NCI-H2029 treated with DMSO at 0.1 percent for 48 hours (cell line): Measurements from ENCODE around the gene VEGFC.

ENCODE experiments used
- DNase-seq: peaks from one replicate; lab custom pipeline; 2025; lab: John Stamatoyannopoulos, UW

The VEGFC gene, protein sequence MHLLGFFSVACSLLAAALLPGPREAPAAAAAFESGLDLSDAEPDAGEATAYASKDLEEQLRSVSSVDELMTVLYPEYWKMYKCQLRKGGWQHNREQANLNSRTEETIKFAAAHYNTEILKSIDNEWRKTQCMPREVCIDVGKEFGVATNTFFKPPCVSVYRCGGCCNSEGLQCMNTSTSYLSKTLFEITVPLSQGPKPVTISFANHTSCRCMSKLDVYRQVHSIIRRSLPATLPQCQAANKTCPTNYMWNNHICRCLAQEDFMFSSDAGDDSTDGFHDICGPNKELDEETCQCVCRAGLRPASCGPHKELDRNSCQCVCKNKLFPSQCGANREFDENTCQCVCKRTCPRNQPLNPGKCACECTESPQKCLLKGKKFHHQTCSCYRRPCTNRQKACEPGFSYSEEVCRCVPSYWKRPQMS

GRCh38 chr4:176792326-176793059, at the start of gene VEGFC:
Gene VEGFC, minus strand, starts transcription at chr4:176792922. Its CDS starts 611 bp downstream, at chr4:176792311.
- DNase-seq: no peak

DNA sequence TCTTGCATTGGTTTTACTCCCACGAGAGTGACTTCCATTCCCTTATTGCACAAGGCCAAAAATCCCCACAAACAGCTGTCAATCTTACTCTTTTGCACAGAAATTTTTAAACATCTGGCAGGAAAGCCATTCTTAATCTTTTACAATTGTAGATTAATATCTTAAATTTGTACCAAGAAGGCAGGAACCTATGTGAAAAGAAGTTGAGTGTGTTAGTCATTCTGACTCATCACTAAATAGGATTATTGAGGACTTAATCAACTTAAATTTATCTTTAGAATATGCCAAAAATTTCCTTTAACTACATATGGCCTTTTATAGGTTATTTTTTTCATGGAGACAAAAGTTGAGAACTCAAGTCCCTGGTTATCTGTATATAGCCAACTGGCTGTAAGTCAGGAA, 49.0 kb upstream of the VEGFC start:
- no peak for DNase-seq

- no peak for DNase-seq
Observed at GRCh38 chr4:176840166-176840565, 47.4 kb upstream of the VEGFC start.

DNA sequence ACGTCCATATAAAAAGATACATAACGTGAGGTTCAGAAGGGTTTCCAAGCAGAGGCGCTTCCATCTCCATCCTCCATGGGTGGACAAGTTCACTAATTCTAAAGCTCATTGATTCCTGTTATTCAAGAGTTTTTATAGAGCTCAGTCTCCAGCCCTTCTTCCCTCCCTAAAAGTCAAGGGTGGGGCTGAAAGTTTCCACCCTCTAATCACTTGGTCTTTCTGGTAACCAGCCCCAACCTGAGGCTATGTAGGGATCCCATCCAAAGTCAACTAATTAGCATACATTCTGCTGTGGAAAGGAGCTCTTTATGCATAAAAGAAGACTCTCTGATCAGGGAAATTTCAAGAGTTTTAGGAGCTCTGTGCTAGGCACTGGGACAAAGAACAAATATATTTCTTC, 46.9 kb upstream of the VEGFC start:
- no peak for DNase-seq

DNA sequence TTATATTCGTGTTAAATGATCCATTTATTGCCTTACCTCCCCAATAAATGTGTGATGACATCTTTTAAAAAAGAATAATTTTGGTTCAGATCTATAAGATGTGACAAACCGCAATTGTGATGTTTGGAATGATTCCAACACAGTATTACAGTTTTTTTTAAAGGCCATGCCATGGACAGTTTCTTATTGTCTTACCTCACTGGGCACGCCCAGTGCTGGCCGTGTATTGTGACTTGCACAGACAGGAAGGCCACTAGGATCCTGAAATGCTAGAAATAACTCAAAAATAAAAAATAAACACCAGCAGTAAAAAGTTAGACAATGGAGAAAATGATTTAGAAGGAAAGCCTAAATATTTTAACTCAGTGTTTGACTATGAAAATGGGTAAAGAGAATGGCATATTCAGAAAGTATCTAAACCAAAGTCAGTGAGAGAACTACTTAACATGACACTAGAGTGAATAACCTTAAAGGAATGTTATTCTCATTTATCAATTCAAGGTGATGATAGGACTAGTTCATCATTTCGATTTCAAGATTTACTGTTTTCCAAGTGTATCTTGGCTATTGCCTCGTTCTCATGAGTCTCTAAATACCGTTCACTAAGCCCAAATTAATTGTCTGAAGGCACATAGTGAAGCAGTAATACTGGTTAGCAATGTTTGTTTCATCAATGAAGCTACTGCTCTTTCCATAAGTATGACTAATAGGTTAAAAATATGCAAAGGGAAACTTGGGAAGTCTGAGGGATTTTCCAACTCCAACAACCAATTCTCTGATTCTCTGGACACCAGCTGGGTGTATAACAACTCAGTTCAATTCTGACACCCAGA, 46.1 kb upstream of the VEGFC start:
- DNase-seq: no peak

- no peak for DNase-seq
Observed at GRCh38 chr4:176837169-176837895, 44.6 kb upstream of the VEGFC start.

DNA sequence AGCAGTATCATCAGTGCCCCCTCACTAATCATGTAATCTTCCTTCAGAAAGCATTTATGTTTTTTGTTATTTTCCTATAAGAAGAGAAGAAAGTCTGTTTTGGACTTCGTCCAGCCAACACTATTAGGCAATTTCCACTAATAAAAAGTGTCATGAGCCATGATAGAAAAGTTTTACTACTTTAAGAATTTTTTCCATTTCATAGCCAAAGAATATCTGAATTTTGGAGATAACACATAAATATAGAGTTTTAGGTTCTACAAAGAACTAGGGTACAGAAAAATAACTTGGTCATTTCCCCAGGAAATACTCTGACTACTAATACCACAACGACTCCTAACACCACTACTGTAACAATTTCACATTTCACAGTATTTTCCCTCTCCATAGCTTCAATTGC, 41.8 kb upstream of the VEGFC start:
- no peak for DNase-seq

DNA sequence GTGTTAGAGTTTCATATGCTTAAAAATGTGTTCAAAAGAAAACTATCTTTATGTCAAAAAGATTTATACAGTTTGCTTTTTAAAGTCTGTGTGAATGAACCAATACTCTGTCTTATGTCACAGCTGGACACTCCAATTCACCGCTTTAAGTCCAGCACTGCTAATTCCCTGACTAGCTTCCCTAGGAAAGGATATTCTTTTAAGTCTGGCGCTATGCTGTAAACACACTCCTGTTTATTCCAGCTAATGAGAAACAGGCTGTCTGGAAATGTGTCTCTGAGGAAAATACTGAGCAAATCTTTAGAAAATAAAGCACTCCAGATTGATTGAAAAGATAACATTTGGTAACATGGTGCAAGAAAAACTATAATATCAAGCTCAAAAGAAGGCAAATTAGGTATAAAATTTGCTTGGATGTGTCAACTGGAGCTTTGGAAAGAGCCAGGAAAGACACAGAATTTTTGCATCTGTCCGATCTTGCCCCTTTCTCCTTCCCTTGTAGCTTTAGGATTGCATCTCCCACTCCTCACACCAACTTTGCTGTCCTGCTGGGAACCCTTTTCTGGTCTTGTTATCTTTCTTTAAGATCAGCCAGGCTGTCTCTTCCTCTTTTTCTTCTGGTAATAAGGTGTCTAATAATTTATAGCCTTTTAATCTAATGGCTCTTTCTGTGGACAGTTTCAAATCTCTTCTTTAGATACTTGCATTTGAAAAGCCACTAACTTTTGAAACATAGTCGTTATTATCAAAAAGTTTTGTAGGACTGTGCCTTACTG, 40.9 kb upstream of the VEGFC start:
- DNase-seq: no peak

DNA sequence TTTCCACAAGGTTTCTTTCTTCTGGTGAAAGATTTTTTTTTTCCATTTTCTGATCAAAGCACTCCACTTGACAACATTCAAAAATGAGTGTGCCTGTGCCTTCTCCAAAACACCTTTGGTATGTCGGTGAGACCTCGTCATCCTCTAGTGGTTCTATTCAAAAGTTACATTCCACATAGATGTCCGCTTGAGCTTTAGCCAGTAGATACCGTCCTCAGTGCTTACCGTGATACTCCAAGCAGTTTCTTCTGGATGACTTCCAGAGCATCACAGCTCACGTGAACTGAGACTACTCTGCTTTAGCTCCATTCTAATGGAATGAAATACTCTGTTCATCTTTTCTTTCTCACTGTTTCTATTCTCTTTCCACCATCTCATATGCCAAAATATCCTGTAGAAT, 38.2 kb upstream of the VEGFC start:
- no peak for DNase-seq

GRCh38 chr4:176825586-176825985, 32.9 kb upstream of the VEGFC start:
- no peak for DNase-seq

GRCh38 chr4:176824645-176825366, 32.1 kb upstream of the VEGFC start:
- DNase-seq: no peak

DNA sequence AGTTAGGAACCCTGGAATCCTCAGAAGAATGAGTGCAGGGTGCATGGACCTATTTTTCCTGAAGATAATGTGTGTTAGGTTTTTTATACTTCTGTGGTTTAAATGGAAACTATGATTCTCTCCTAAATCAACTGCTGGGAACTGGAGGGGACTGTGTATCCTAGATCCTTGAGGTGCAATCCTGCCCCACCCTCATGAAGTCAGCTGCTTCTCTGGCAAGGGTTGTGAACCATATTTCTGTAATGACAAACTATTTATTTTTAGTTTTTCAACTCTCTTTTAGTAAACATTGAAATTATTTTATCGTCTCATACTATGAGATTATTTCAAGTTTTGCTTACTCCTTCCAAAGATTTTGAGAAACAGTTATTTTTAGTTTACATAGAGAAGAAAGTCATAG, 25.8 kb upstream of the VEGFC start:
- no peak for DNase-seq

- no peak for DNase-seq
Observed at GRCh38 chr4:176817204-176817603, 24.5 kb upstream of the VEGFC start.

DNA sequence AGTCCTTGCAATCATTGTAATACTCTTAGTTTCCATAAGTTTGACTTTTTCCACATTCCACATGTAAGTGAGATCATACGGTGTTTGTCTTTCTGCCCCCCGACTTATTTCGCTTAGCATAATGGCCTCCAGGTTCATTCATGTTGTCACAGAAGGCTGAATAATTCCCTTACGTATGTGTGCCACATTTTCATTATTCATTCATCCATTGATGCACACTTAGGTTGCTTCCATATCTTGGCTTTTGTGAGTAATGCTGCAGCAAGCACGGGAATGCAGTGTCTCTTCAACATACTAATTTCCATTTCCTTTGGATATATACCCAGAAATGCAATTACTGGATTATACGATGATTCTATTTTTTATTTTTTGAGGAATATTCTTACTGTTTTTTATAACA, 22.0 kb upstream of the VEGFC start:
- no peak for DNase-seq

- DNase-seq: no peak
Observed at GRCh38 chr4:176810481-176811249, 17.9 kb upstream of the VEGFC start.

DNA sequence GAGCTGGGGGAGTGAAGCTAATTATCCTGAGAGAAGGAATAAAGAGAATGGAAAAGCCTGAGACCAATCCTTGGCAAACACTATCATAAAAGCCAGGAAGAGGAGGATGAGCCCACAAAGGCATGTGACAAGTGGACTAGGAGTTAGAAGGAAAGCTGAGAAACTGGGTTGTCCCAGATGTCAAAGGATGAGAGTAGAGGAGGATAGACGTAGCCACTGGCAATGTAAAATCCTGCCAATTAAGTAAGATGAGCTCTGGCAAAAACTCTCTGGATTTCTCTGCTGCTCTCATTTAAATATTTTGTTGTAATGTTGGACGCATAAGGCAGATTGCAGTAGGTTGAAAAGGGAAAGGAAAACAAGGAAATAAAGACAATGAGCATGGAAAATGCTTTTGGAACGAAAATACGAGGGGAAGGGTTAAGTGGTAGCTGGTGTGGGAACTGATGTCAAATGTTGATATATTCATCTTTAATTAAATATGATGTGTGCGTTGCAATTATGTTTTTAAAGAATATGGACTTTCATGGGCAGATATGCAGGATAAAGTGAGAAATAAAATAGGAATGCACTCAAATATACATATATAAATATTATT, 14.2 kb upstream of the VEGFC start:
- DNase-seq: no peak

DNA sequence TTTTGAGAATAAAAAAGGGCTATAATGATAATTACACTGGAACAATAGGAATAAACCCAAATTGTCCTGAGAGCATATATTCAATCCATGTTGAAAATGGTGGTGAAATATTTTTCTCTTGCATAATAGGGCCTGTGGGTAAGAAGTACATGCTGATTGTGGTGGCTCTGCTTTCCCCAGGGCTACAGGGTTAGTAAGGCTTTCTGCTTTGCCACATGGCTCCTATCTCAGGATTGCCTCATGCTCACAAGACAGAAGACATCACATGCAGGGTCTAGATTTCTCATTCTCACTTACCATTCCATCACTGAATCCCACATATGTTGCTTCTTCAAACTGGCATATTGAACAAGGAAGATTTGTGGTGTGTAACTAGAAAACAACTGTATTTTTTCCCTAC, 12.4 kb upstream of the VEGFC start:
- DNase-seq: no peak

DNA sequence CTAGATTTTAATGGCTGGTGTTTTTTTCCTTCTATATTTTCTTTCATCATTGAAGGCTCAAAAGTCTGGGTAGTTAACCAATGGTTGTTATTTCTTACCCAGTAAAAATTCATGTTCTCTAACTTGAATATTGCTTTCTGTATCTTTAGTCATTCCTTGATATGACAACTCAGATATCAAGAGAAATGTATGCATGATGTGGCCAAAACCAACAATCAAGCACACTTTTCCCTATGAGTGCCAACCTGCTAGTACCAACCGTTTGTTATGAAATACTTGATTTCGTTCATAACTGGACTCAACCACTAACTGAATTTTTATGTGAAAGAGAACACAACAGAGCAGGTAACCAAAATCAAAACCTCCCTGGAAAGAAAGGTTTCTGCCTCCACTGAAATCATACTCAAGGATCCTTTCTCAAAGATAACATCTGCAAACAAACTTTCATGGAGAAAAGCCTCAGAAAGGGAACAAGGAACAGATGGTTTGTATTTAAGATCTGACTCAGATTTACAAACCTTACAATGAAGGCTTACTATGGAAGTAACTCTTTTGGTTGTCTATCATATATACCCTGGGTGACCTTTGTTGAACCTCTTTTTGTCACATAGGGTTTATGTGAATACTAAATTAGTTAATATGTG, 8.3 kb upstream of the VEGFC start:
- DNase-seq: no peak

DNA sequence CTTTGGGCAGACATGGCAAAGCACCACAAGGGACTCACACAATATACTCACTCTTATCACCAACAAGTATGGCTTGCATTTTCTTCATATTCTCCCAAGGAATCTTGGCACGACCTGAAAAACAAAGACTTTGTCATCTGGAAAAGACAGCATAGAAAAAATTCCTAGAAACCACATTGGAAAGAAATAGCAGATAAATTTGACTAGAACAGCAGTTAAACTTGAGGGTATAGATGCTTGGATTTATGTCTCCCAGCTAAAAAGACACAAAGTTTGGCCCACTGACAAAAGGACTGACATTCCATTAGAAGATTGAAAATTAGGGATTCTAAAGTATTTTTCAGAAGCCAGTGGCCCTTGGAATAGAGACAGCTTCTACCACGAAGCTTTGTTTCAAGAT, 6.9 kb upstream of the VEGFC start:
- DNase-seq: no peak
